GM23338 (cell line): Measurements from ENCODE around the gene IRGC. TPM values are rescaled to one million over a fixed set of nuclear protein-coding genes. Genes with fewer than 3 reads are reported as not detected.

Experiments
- ATAC-seq: fragments of 200-7000 bp; cut with Tn5 transposase; 3 replicates; pipeline ENCODE4 v1.9.1; 2020
- DNase-seq: peaks from one replicate; pipeline ENCODE4 v3.0.0-alpha.2; 2015; ENCODE audit warnings: low spot score
- H2AFZ ChIP-seq: fragments of 200-600 bp; sonication (generic); 2 replicates; pipeline ENCODE4 v1.8.0; 2016; ENCODE audit warnings: antibody characterized with exemption, mild to moderate bottlenecking, moderate library complexity
- H3F3A ChIP-seq: fragments of 200-600 bp; sonication (generic); replicated peaks from 2 replicates; pipeline ENCODE4 v1.8.0; 2017; ENCODE audit warnings: antibody characterized with exemption, mixed run types, low read depth
- H3K27ac ChIP-seq: fragments of 200-600 bp; sonication (generic); 2 replicates; pipeline ENCODE4 v1.6.1; 2016; ENCODE audit warnings: low read depth
- H3K27me3 ChIP-seq: fragments of 200-600 bp; sonication (generic); 2 replicates; pipeline ENCODE4 v1.8.0; 2016; ENCODE audit warnings: mild to moderate bottlenecking, mixed run types, moderate library complexity; ENCODE audit not compliant: insufficient read depth
- H3K36me3 ChIP-seq: fragments of 200-600 bp; sonication (generic); 2 replicates; pipeline ENCODE4 v1.8.0; 2016; ENCODE audit warnings: mild to moderate bottlenecking; ENCODE audit not compliant: insufficient read depth
- H3K4me1 ChIP-seq: fragments of 200-600 bp; sonication (generic); 2 replicates; pipeline ENCODE4 v1.8.0; 2016; ENCODE audit warnings: mild to moderate bottlenecking, moderate library complexity; ENCODE audit not compliant: insufficient read depth
- H3K4me2 ChIP-seq: fragments of 200-600 bp; sonication (generic); 2 replicates; pipeline ENCODE4 v1.7.1; 2017; ENCODE audit warnings: mixed run types
- H3K4me3 ChIP-seq: fragments of 200-600 bp; sonication (generic); 2 replicates; pipeline ENCODE4 v1.6.1; 2016; ENCODE audit warnings: mixed run types
- H3K79me2 ChIP-seq: fragments of 200-600 bp; sonication (generic); replicated peaks from 2 replicates; pipeline ENCODE4 v1.8.0; 2017; ENCODE audit warnings: mild to moderate bottlenecking; ENCODE audit not compliant: insufficient read depth
- H3K9me2 ChIP-seq: fragments of 200-600 bp; sonication (generic); 2 replicates; pipeline ENCODE4 v1.8.0; 2017; ENCODE audit not compliant: insufficient read depth
- H4K20me1 ChIP-seq: fragments of 200-600 bp; sonication (generic); replicated peaks from 2 replicates; pipeline ENCODE4 v1.8.0; 2017; ENCODE audit warnings: mild to moderate bottlenecking; ENCODE audit not compliant: insufficient read depth
- H3K27ac Mint-ChIP-seq: 2 replicates; pipeline ENCODE4 v1.8.0; 2020; ENCODE audit warnings: inconsistent platforms, mild to moderate bottlenecking, moderate library complexity, mixed read lengths
- H3K27me3 Mint-ChIP-seq: 3 replicates; pipeline ENCODE4 v1.8.0; 2022; ENCODE audit warnings: low read depth, mild to moderate bottlenecking, moderate library complexity, mixed read lengths, inconsistent platforms; ENCODE audit not compliant: insufficient read depth, poor library complexity
- H3K36me3 Mint-ChIP-seq: 3 replicates; pipeline ENCODE4 v1.8.0; 2021; ENCODE audit warnings: low read depth, mild to moderate bottlenecking, inconsistent platforms, moderate library complexity, mixed read lengths
- H3K4me1 Mint-ChIP-seq: 3 replicates; pipeline ENCODE4 v1.8.0; 2020; ENCODE audit warnings: mild to moderate bottlenecking, inconsistent platforms, mixed read lengths
- H3K4me3 Mint-ChIP-seq: 3 replicates; pipeline ENCODE4 v1.8.0; 2021; ENCODE audit warnings: moderate library complexity, mild to moderate bottlenecking, inconsistent platforms, mixed read lengths
- H3K9me3 Mint-ChIP-seq: 3 replicates; pipeline ENCODE4 v1.8.0; 2020; ENCODE audit warnings: moderate library complexity, mild to moderate bottlenecking, inconsistent platforms, mixed read lengths
- CREB1 ChIP-seq: fragments of 250-450 bp; sonication (Bioruptor Pico); IDR thresholded peaks from 2 replicates; pipeline ENCODE4 v1.5.0; 2020; ENCODE audit warnings: low read depth, mild to moderate bottlenecking, moderate library complexity
- ETS1 ChIP-seq: IDR thresholded peaks from 2 replicates; pipeline ENCODE4 v1.6.1; 2016; ENCODE audit warnings: antibody characterized with exemption
- EZH2 ChIP-seq: fragments of 200-600 bp; sonication (generic); IDR thresholded peaks from one replicate; pipeline ENCODE4 v1.8.0; 2017; ENCODE audit warnings: antibody characterized with exemption, mild to moderate bottlenecking, low read depth; ENCODE audit not compliant: unreplicated experiment
- EZH2phosphoT487 ChIP-seq: fragments of 200-600 bp; sonication (generic); IDR thresholded peaks from one replicate; pipeline ENCODE4 v1.8.1; 2018; ENCODE audit warnings: antibody characterized with exemption; ENCODE audit not compliant: unreplicated experiment
- JUNB ChIP-seq: IDR thresholded peaks from one replicate; pipeline ENCODE4 v1.6.1; 2016; ENCODE audit warnings: antibody characterized with exemption; ENCODE audit not compliant: unreplicated experiment
- NANOG ChIP-seq: IDR thresholded peaks from 2 replicates; pipeline ENCODE4 v1.6.1; 2016; ENCODE audit warnings: antibody characterized with exemption, borderline replicate concordance
- POLR2AphosphoS5 ChIP-seq: IDR thresholded peaks from 2 replicates; pipeline ENCODE4 v1.6.1; 2016; ENCODE audit warnings: antibody characterized with exemption, low read depth
- REST ChIP-seq: IDR thresholded peaks from one replicate; pipeline ENCODE4 v1.6.1; 2018; ENCODE audit warnings: antibody characterized with exemption; ENCODE audit not compliant: unreplicated experiment
- STAT1 ChIP-seq: IDR thresholded peaks from one replicate; pipeline ENCODE4 v1.6.1; 2016; ENCODE audit warnings: antibody characterized with exemption; ENCODE audit not compliant: unreplicated experiment
- ZNF114 ChIP-seq: fragments of 250-450 bp; sonication (Bioruptor Pico); IDR thresholded peaks from 2 replicates; pipeline ENCODE4 v1.5.0; 2020; ENCODE audit warnings: mild to moderate bottlenecking, moderate library complexity
- ZNF331 ChIP-seq: fragments of 250-450 bp; sonication (Bioruptor Pico); IDR thresholded peaks from 2 replicates; pipeline ENCODE4 v1.5.0; 2020; ENCODE audit warnings: low read depth, mild to moderate bottlenecking, moderate library complexity
- ZNF462 ChIP-seq: fragments of 250-450 bp; sonication (Bioruptor Pico); IDR thresholded peaks from 2 replicates; pipeline ENCODE4 v1.5.0; 2020; ENCODE audit warnings: mild to moderate bottlenecking, moderate library complexity
- polyA plus RNA-seq: library from polyadenylated mRNA; unstranded; fragments of >200 nt; fragmentation: Nextera tagmentation; extraction: Ambion mirVana; gene quantifications from 2 replicates; pipeline ENCODE4 v1.2.1, GENCODE V29; 2016
- total RNA-seq: library from RNA; depleted of rRNA; stranded (reverse); fragments of >200 nt; shearing (Covaris generic); gene quantifications from 2 replicates; pipeline ENCODE4 v1.2.3, GENCODE V29; 2014
- TF ChIP-seq, protein P1 (sequence below), 2 experiments: fragments of 200-600 bp in 1 of 2; sonication (generic) in 1 of 2; conservative IDR thresholded peaks; 2 replicates each; pipeline versions ENCODE4 v1.5.1 to v1.6.1; 2016 to 2017; ENCODE audit warnings: antibody characterized with exemption in 2 of 2, low read depth in 2 of 2, mild to moderate bottlenecking in 2 of 2, moderate library complexity in 1 of 2

The IRGC gene
- total and polyA plus RNA-seq, 2 experiments from 2014 or later: not detected

DNA sequence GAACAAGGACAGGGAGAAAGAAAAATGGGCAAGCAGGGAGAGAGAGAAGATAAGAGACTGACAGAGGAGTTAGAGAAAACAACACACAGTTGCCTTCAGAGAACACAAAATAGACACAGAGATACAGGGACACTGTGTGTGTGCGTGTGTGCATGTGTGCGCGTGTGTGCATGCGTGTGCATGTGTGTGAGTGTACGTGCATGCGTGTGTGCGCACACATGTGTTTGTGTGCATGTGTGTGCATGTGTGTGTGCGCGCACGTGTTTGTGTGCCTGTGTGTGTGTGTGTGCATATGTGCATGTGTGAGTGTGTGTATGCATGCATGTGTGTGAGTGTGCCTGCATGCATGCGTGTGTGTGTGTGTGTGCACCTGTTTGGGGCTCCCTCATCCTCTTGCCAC, 40.0 kb upstream of the IRGC start:
- H3K4me3 Mint-ChIP-seq: no peak overlapping the region
- H3F3A ChIP-seq: no peaks in the 10 kb centered on the region
- peaks cover 17% of the 10 kb centered on the region for H3K4me1 Mint-ChIP-seq
- H3K4me2 ChIP-seq: no peak overlapping the region
- H3K4me1 ChIP-seq: peaks cover 11% of the 10 kb centered on the region; the same call in 1 of the 2 replicates
- H3K27ac Mint-ChIP-seq: no peak overlapping the region
- no peak for DNase-seq
- H3K36me3 ChIP-seq: no peaks in the 10 kb centered on the region
- no peaks in the 10 kb centered on the region for H4K20me1 ChIP-seq
- TF ChIP-seq REST (no peak), STAT1 (no peak), POLR2AphosphoS5 (no peak), CREB1 (no peak), ETS1 (no peak), ZNF331 (CRISPR knock-in tag) (no peak), JUNB (no peak), NANOG (no peak), EZH2 (no peak), ZNF114 (CRISPR knock-in tag) (no peak), ZNF462 (no peak), EZH2phosphoT487 (no peak)
- TF ChIP-seq, protein P1, sequence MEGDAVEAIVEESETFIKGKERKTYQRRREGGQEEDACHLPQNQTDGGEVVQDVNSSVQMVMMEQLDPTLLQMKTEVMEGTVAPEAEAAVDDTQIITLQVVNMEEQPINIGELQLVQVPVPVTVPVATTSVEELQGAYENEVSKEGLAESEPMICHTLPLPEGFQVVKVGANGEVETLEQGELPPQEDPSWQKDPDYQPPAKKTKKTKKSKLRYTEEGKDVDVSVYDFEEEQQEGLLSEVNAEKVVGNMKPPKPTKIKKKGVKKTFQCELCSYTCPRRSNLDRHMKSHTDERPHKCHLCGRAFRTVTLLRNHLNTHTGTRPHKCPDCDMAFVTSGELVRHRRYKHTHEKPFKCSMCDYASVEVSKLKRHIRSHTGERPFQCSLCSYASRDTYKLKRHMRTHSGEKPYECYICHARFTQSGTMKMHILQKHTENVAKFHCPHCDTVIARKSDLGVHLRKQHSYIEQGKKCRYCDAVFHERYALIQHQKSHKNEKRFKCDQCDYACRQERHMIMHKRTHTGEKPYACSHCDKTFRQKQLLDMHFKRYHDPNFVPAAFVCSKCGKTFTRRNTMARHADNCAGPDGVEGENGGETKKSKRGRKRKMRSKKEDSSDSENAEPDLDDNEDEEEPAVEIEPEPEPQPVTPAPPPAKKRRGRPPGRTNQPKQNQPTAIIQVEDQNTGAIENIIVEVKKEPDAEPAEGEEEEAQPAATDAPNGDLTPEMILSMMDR (conservative IDR thresholded peaks at IDR 0.05; ENCODE audit: low read depth in 2 of 2): no peak
- no peak overlapping the region for H3K4me3 ChIP-seq
- no peak overlapping the region for H3K27ac ChIP-seq
- peaks cover 6% of the 10 kb centered on the region for H3K27me3 ChIP-seq
- no peaks in the 10 kb centered on the region for H3K36me3 Mint-ChIP-seq
- H3K79me2 ChIP-seq: no peaks in the 10 kb centered on the region
- H2AFZ ChIP-seq: no peak overlapping the region
- no peak for ATAC-seq
- no peaks in the 10 kb centered on the region for H3K9me2 ChIP-seq
- H3K27me3 Mint-ChIP-seq: peaks cover 3% of the 10 kb centered on the region
- H3K9me3 Mint-ChIP-seq: no peaks in the 10 kb centered on the region
